HepG2 (cell line): ENCODE data around the gene TCF19. TPM values are rescaled to one million over a fixed set of nuclear protein-coding genes. Genes with fewer than 3 reads are reported as not detected.

Experiments used
- ATAC-seq: fragments of 200-7000 bp; cut with Tn5 transposase; 3 replicates; pipeline ENCODE4 v1.9.1; 2020; ENCODE audit warnings: mild to moderate bottlenecking, moderate library complexity
- BruUV-seq: library from RNA; stranded (reverse); fragments of 400-500 nt; replicated peaks from 2 replicates; lab custom pipeline; 2021; lab: Mats Ljungman, UMichigan
- CTCF ChIA-PET: fragments of 300-600 bp; formaldehyde crosslinking; extraction: SDS; loops from one replicate; lab custom pipeline; 2021; ENCODE audit warnings: low total read pairs, inconsistent platforms, low intra/inter-chr PET ratio; lab: Yijun Ruan, JAX
- POLR2A ChIA-PET: fragments of 350-600 bp; sonication (Branson Sonifier 250); formaldehyde crosslinking; loops from one replicate; lab custom pipeline; 2020; ENCODE audit warnings: antibody characterized with exemption, inconsistent platforms; lab: Yijun Ruan, JAX
- DNase-seq: peaks from one replicate; pipeline ENCODE4 v3.0.0-alpha.2; 2015; ENCODE audit warnings: low spot score
- FAIRE-seq: peaks from 3 replicates; lab custom pipeline; 2011; peaks lifted over from hg19 to GRCh38; lab: Jason Lieb, UNC
- H2AFZ ChIP-seq: one replicate; pipeline ENCODE4 v1.6.1; 2011; ENCODE audit warnings: low read length, inconsistent platforms
- H3K27ac ChIP-seq: fragments of 300-600 bp; 3 replicates; pipeline ENCODE4 v1.8.0; 2011; ENCODE audit warnings: mixed run types, mild to moderate bottlenecking, mixed read lengths, low read length, inconsistent platforms; ENCODE audit not compliant: insufficient read depth; ENCODE audit errors: extremely low read length
- H3K27me3 ChIP-seq, 2 experiments: fragments of 200-600 bp in 1 of 2; 2 replicates in 1 of 2; 3 replicates in 1 of 2; pipeline versions ENCODE4 v1.6.0 to v1.8.0; 2011; ENCODE audit warnings: low read length in 2 of 2, mild to moderate bottlenecking in 2 of 2, moderate library complexity in 2 of 2, inconsistent platforms in 1 of 2; ENCODE audit not compliant: insufficient read depth in 2 of 2, control insufficient read depth in 1 of 2
- H3K36me3 ChIP-seq, 2 experiments: fragments of 200-600 bp in 1 of 2; replicated peaks in 1 of 2; 2 replicates in 1 of 2; 3 replicates in 1 of 2; pipeline versions ENCODE4 v1.5.1 to v1.8.0; 2011; ENCODE audit warnings: low read length in 2 of 2, inconsistent platforms in 1 of 2; ENCODE audit not compliant: insufficient read depth in 2 of 2, control insufficient read depth in 1 of 2
- H3K4me1 ChIP-seq: 2 replicates; pipeline ENCODE4 v1.5.1; 2012; ENCODE audit warnings: low read length, inconsistent platforms; ENCODE audit not compliant: insufficient read depth
- H3K4me2 ChIP-seq: 2 replicates; pipeline ENCODE4 v1.6.0; 2011; ENCODE audit warnings: low read depth, low read length, inconsistent platforms
- H3K4me3 ChIP-seq, 3 experiments: fragments of 200-600 bp in 1 of 3; sonication (generic), shearing (Covaris generic) in 1 of 3; replicated peaks in 1 of 3; 2 replicates each; pipeline ENCODE4 v1.5.1; 2011 to 2016; ENCODE audit warnings: low read length in 3 of 3, inconsistent platforms in 2 of 3, low read depth in 2 of 3, mild to moderate bottlenecking in 2 of 3, control low read depth in 1 of 3, mixed read lengths in 1 of 3; ENCODE audit not compliant: insufficient read depth in 1 of 3
- H3K79me2 ChIP-seq: one replicate; pipeline ENCODE4 v1.6.1; 2011; ENCODE audit warnings: low read length, inconsistent platforms; ENCODE audit not compliant: insufficient read depth
- H3K9ac ChIP-seq: 2 replicates; pipeline ENCODE4 v1.6.0; 2011; ENCODE audit warnings: mild to moderate bottlenecking, low read depth, low read length, inconsistent platforms; ENCODE audit not compliant: insufficient read depth
- H3K9me3 ChIP-seq: 2 replicates; pipeline ENCODE4 v1.5.1; 2012; ENCODE audit warnings: mild to moderate bottlenecking, low read length
- H4K20me1 ChIP-seq: 2 replicates; pipeline ENCODE4 v1.6.0; 2011; ENCODE audit warnings: inconsistent platforms, mild to moderate bottlenecking, low read length, moderate library complexity; ENCODE audit not compliant: insufficient read depth
- BRD4 ChIP-seq: sonication (generic); formaldehyde crosslinking; IDR thresholded peaks from 2 replicates; pipeline ENCODE4 v1.4.0; 2020; ENCODE audit warnings: missing genetic modification reagents
- MAFK ChIP-seq, 2 experiments: IDR thresholded peaks in 1 of 2; conservative IDR thresholded peaks in 1 of 2; 2 replicates each; pipeline ENCODE4 v1.6.1; 2011; ENCODE audit warnings: improper control_type of control experiment in 2 of 2, low read length in 2 of 2
- NCOR1 ChIP-seq: fragments of 200-600 bp; sonication (generic); IDR thresholded peaks from 2 replicates; pipeline ENCODE4 v1.7.0; 2017; ENCODE audit warnings: antibody characterized with exemption, low read length, borderline replicate concordance
- NFE2 ChIP-seq: sonication (generic); formaldehyde crosslinking; IDR thresholded peaks from 2 replicates; pipeline ENCODE4 v1.4.0; 2020; ENCODE audit warnings: missing genetic modification reagents
- NR2F1 ChIP-seq, 2 experiments: fragments of 450-650 bp in 1 of 2; formaldehyde crosslinking in 1 of 2; IDR thresholded peaks; 2 replicates each; pipeline versions ENCODE4 v1.5.0 to v1.6.1; 2016 to 2020; ENCODE audit warnings: mild to moderate bottlenecking in 1 of 2, missing compliant biosample characterization in 1 of 2, missing genetic modification reagents in 1 of 2, moderate library complexity in 1 of 2
- RAD51 ChIP-seq: fragments of 450-650 bp; IDR thresholded peaks from 2 replicates; pipeline ENCODE4 v1.6.1; 2016; ENCODE audit warnings: borderline replicate concordance
- TOE1 ChIP-seq: sonication (generic); formaldehyde crosslinking; IDR thresholded peaks from 2 replicates; pipeline ENCODE4 v1.4.0; 2020; ENCODE audit warnings: mild to moderate bottlenecking, missing genetic modification reagents
- ZNF121 ChIP-seq: sonication (generic); formaldehyde crosslinking; IDR thresholded peaks from 2 replicates; pipeline ENCODE4 v1.5.0; 2020; ENCODE audit warnings: mild to moderate bottlenecking, missing genetic modification reagents
- ZNF749 ChIP-seq: sonication (generic); formaldehyde crosslinking; IDR thresholded peaks from 2 replicates; pipeline ENCODE4 v1.8.0; 2022; ENCODE audit warnings: mild to moderate bottlenecking, missing genetic modification reagents, moderate library complexity, borderline replicate concordance
- WGBS: methylation state at CpG from one replicate; pipeline ENCODE4 v1.1.6; 2017; ENCODE audit warnings: low lambda C conversion rate; 5-methylcytosine and 5-hydroxymethylcytosine counted together
- in situ Hi-C: cut with HindIII; loops from 2 replicates; pipeline ENCODE4 v1.10.0; 2017; ENCODE audit warnings: low pct_unique_long_range_greater_than_20kb; ENCODE audit not compliant: extremely low pct_ligation_motif_present
- intact Hi-C: fragments of 100-400 bp; cut with micrococcal nuclease; formaldehyde crosslinking; loops from one replicate; pipeline ENCODE4 v1.10.0; 2022; ENCODE audit not compliant: unreplicated experiment
- polyA plus RNA-seq, 8 experiments: library from polyadenylated mRNA; depleted of rRNA in 3 of 8; stranded (reverse) in 7 of 8; unstranded in 1 of 8; fragments of >200 nt; fragmentation: Illumina TruSeq in 4 of 8; extraction: Trizol in 4 of 8; gene quantifications; 2 replicates each; pipeline versions ENCODE4 v1.2.1 to v1.2.3, GENCODE V29; 2011 to 2016; ENCODE audit warnings: low read depth in 4 of 8, missing spikeins in 1 of 8, mixed read lengths in 1 of 8; ENCODE audit not compliant: insufficient read depth in 1 of 8
- total RNA-seq, 5 experiments: library from RNA; depleted of rRNA; stranded (reverse); fragments of >200 nt; fragmentation: Illumina TruSeq; extraction: Trizol; gene quantifications; 2 replicates each; pipeline ENCODE4 v1.2.3, GENCODE V29; 2016; ENCODE audit warnings: low read depth in 1 of 5
- TF ChIP-seq, protein P1 (sequence below): sonication (generic); formaldehyde crosslinking; IDR thresholded peaks from 2 replicates; pipeline ENCODE4 v1.8.0; 2022; ENCODE audit warnings: missing genetic modification reagents, mild to moderate bottlenecking, inconsistent platforms, borderline replicate concordance
- TF ChIP-seq, protein P2 (sequence below): IDR thresholded peaks from 2 replicates; pipeline ENCODE4 v1.6.1; 2016; ENCODE audit warnings: mild to moderate bottlenecking, missing biosample characterization, missing genetic modification reagents
- TF ChIP-seq, protein P3 (sequence below): sonication (generic); formaldehyde crosslinking; IDR thresholded peaks from 2 replicates; pipeline ENCODE4 v1.4.0; 2020; ENCODE audit warnings: missing genetic modification reagents, mild to moderate bottlenecking, borderline replicate concordance

TCF19 gene
- total and polyA plus RNA-seq, 2 of the 13 experiments (the other 11 are each of a cell fraction or from before 2014, with no cell fraction given), result 4.9 to 22.2 TPM

- H3K9me3 ChIP-seq, result no peaks in the 10 kb centered on the region
- H3K27me3 ChIP-seq, result peaks cover 0 to 49% of the 10 kb centered on the region in 2 experiments; a peak in 3 of 5 replicates
- H3K4me3 ChIP-seq, result no peak overlapping the region
- H4K20me1 ChIP-seq, result no peaks in the 10 kb centered on the region
- no peaks in the 10 kb centered on the region for H3K36me3 ChIP-seq
- FAIRE-seq (no peak), ATAC-seq (no peak), DNase-seq (no peak)
- no peak for TF ChIP-seq RAD51
- TF ChIP-seq ZNF121 (CRISPR knock-in tag), result no peak
- TF ChIP-seq, protein P1, sequence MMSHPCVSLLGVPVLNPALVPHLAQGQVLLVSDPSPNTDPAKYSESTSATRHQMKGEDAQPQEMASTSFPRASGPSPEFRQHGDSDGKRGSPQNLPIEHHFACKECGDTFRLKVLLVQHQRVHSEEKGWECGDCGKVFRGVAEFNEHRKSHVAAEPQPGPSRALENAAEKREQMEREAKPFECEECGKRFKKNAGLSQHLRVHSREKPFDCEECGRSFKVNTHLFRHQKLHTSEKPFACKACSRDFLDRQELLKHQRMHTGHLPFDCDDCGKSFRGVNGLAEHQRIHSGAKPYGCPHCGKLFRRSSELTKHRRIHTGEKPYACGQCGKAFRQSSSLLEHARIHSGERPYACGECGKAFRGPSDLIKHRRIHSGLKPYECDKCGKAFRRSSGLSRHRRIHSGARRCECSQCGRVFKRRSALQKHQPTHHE (CRISPR knock-in tag), result no peak
- no peak for TF ChIP-seq ZNF749 (CRISPR knock-in tag)
- no peak for TF ChIP-seq NFE2 (CRISPR knock-in tag)
- TF ChIP-seq NR2F1 (CRISPR knock-in tag; IDR thresholded peaks at IDR 0.05), result no peak
- TF ChIP-seq BRD4 (CRISPR knock-in tag), result no peak
- TF ChIP-seq, protein P2, sequence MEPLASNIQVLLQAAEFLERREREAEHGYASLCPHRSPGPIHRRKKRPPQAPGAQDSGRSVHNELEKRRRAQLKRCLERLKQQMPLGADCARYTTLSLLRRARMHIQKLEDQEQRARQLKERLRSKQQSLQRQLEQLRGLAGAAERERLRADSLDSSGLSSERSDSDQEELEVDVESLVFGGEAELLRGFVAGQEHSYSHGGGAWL (CRISPR knock-in tag), result no peak
- no peak for TF ChIP-seq MAFK (conservative IDR thresholded peaks at IDR 0.05 in 1 of 2, IDR thresholded peaks at IDR 0.05 in 1 of 2; ENCODE audit: low read length in 2 of 2)
- no peak for TF ChIP-seq TOE1
- TF ChIP-seq, protein P3, sequence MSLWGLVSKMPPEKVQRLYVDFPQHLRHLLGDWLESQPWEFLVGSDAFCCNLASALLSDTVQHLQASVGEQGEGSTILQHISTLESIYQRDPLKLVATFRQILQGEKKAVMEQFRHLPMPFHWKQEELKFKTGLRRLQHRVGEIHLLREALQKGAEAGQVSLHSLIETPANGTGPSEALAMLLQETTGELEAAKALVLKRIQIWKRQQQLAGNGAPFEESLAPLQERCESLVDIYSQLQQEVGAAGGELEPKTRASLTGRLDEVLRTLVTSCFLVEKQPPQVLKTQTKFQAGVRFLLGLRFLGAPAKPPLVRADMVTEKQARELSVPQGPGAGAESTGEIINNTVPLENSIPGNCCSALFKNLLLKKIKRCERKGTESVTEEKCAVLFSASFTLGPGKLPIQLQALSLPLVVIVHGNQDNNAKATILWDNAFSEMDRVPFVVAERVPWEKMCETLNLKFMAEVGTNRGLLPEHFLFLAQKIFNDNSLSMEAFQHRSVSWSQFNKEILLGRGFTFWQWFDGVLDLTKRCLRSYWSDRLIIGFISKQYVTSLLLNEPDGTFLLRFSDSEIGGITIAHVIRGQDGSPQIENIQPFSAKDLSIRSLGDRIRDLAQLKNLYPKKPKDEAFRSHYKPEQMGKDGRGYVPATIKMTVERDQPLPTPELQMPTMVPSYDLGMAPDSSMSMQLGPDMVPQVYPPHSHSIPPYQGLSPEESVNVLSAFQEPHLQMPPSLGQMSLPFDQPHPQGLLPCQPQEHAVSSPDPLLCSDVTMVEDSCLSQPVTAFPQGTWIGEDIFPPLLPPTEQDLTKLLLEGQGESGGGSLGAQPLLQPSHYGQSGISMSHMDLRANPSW (CRISPR knock-in tag), result no peak
- no peak for TF ChIP-seq NCOR1
- 21% methylated on average over 12 of the region's 12 CpGs for WGBS
- H3K27ac ChIP-seq, result no peak overlapping the region
- ChIA-PET CTCF (no interaction called here), POLR2A (no interaction called here)
- BruUV-seq, result no TSS peak
- H3K9ac ChIP-seq, result no peak overlapping the region
- no peak overlapping the region for H2AFZ ChIP-seq
- intact Hi-C loops (loop anchor here (2.0 kb wide), 1 partner anchor 17 kb away; no protein-coding TSS in a partner anchor), in situ Hi-C loops (no loop called here)
- H3K4me2 ChIP-seq, result no peak overlapping the region
- H3K4me1 ChIP-seq, result peaks cover 7% of the 10 kb centered on the region
- no peaks in the 10 kb centered on the region for H3K79me2 ChIP-seq
These were observed 32.6 kb upstream of the TCF19 start for GRCh38 chr6:31125586-31126363.
